HepG2 (cell line): ENCODE data around the gene LRFN2. TPM values are rescaled to one million over a fixed set of nuclear protein-coding genes. Genes with fewer than 3 reads are reported as not detected.

ENCODE experiments used
- ATAC-seq: fragments of 200-7000 bp; cut with Tn5 transposase; 3 replicates; pipeline ENCODE4 v1.9.1; 2020; ENCODE audit warnings: mild to moderate bottlenecking, moderate library complexity
- BruUV-seq: library from RNA; stranded (reverse); fragments of 400-500 nt; replicated peaks from 2 replicates; lab custom pipeline; 2021; lab: Mats Ljungman, UMichigan
- CTCF ChIA-PET: fragments of 300-600 bp; formaldehyde crosslinking; extraction: SDS; loops from one replicate; lab custom pipeline; 2021; ENCODE audit warnings: low total read pairs, inconsistent platforms, low intra/inter-chr PET ratio; lab: Yijun Ruan, JAX
- POLR2A ChIA-PET: fragments of 350-600 bp; sonication (Branson Sonifier 250); formaldehyde crosslinking; loops from one replicate; lab custom pipeline; 2020; ENCODE audit warnings: antibody characterized with exemption, inconsistent platforms; lab: Yijun Ruan, JAX
- DNase-seq: peaks from one replicate; pipeline ENCODE4 v3.0.0-alpha.2; 2015; ENCODE audit warnings: low spot score
- FAIRE-seq: peaks from 3 replicates; lab custom pipeline; 2011; peaks lifted over from hg19 to GRCh38; lab: Jason Lieb, UNC
- H2AFZ ChIP-seq: one replicate; pipeline ENCODE4 v1.6.1; 2011; ENCODE audit warnings: low read length, inconsistent platforms
- H3K27ac ChIP-seq: fragments of 300-600 bp; 3 replicates; pipeline ENCODE4 v1.8.0; 2011; ENCODE audit warnings: mixed run types, mild to moderate bottlenecking, mixed read lengths, low read length, inconsistent platforms; ENCODE audit not compliant: insufficient read depth; ENCODE audit errors: extremely low read length
- H3K27me3 ChIP-seq, 2 experiments: fragments of 200-600 bp in 1 of 2; 2 replicates in 1 of 2; 3 replicates in 1 of 2; pipeline versions ENCODE4 v1.6.0 to v1.8.0; 2011; ENCODE audit warnings: low read length in 2 of 2, mild to moderate bottlenecking in 2 of 2, moderate library complexity in 2 of 2, inconsistent platforms in 1 of 2; ENCODE audit not compliant: insufficient read depth in 2 of 2, control insufficient read depth in 1 of 2
- H3K36me3 ChIP-seq, 2 experiments: fragments of 200-600 bp in 1 of 2; replicated peaks in 1 of 2; 2 replicates in 1 of 2; 3 replicates in 1 of 2; pipeline versions ENCODE4 v1.5.1 to v1.8.0; 2011; ENCODE audit warnings: low read length in 2 of 2, inconsistent platforms in 1 of 2; ENCODE audit not compliant: insufficient read depth in 2 of 2, control insufficient read depth in 1 of 2
- H3K4me1 ChIP-seq: 2 replicates; pipeline ENCODE4 v1.5.1; 2012; ENCODE audit warnings: low read length, inconsistent platforms; ENCODE audit not compliant: insufficient read depth
- H3K4me2 ChIP-seq: 2 replicates; pipeline ENCODE4 v1.6.0; 2011; ENCODE audit warnings: low read depth, low read length, inconsistent platforms
- H3K4me3 ChIP-seq, 3 experiments: fragments of 200-600 bp in 1 of 3; sonication (generic), shearing (Covaris generic) in 1 of 3; replicated peaks in 1 of 3; 2 replicates each; pipeline ENCODE4 v1.5.1; 2011 to 2016; ENCODE audit warnings: low read length in 3 of 3, inconsistent platforms in 2 of 3, low read depth in 2 of 3, mild to moderate bottlenecking in 2 of 3, control low read depth in 1 of 3, mixed read lengths in 1 of 3; ENCODE audit not compliant: insufficient read depth in 1 of 3
- H3K79me2 ChIP-seq: one replicate; pipeline ENCODE4 v1.6.1; 2011; ENCODE audit warnings: low read length, inconsistent platforms; ENCODE audit not compliant: insufficient read depth
- H3K9ac ChIP-seq: 2 replicates; pipeline ENCODE4 v1.6.0; 2011; ENCODE audit warnings: mild to moderate bottlenecking, low read depth, low read length, inconsistent platforms; ENCODE audit not compliant: insufficient read depth
- H3K9me3 ChIP-seq: 2 replicates; pipeline ENCODE4 v1.5.1; 2012; ENCODE audit warnings: mild to moderate bottlenecking, low read length
- H4K20me1 ChIP-seq: 2 replicates; pipeline ENCODE4 v1.6.0; 2011; ENCODE audit warnings: inconsistent platforms, mild to moderate bottlenecking, low read length, moderate library complexity; ENCODE audit not compliant: insufficient read depth
- HOXA3 ChIP-seq: sonication (generic); formaldehyde crosslinking; IDR thresholded peaks from 2 replicates; pipeline ENCODE4 v1.5.0; 2020; ENCODE audit warnings: missing genetic modification reagents
- MTA1 ChIP-seq: sonication (generic); formaldehyde crosslinking; IDR thresholded peaks from 2 replicates; pipeline ENCODE4 v1.4.0; 2020; ENCODE audit warnings: missing genetic modification reagents, mild to moderate bottlenecking, borderline replicate concordance
- PAX8 ChIP-seq: sonication (generic); formaldehyde crosslinking; IDR thresholded peaks from 2 replicates; pipeline ENCODE4 v1.8.0; 2022; ENCODE audit warnings: mild to moderate bottlenecking, missing genetic modification reagents, borderline replicate concordance
- POLR2AphosphoS5 ChIP-seq: IDR thresholded peaks from 2 replicates; pipeline ENCODE4 v1.6.1; 2012; ENCODE audit warnings: low read depth, low read length
- ZNF768 ChIP-seq: sonication (generic); formaldehyde crosslinking; IDR thresholded peaks from 2 replicates; pipeline ENCODE4 v1.4.0; 2020; ENCODE audit warnings: missing genetic modification reagents
- WGBS: methylation state at CpG from one replicate; pipeline ENCODE4 v1.1.6; 2017; ENCODE audit warnings: low lambda C conversion rate; 5-methylcytosine and 5-hydroxymethylcytosine counted together
- in situ Hi-C: cut with HindIII; loops from 2 replicates; pipeline ENCODE4 v1.10.0; 2017; ENCODE audit warnings: low pct_unique_long_range_greater_than_20kb; ENCODE audit not compliant: extremely low pct_ligation_motif_present
- intact Hi-C: fragments of 100-400 bp; cut with micrococcal nuclease; formaldehyde crosslinking; loops from one replicate; pipeline ENCODE4 v1.10.0; 2022; ENCODE audit not compliant: unreplicated experiment
- polyA plus RNA-seq, 8 experiments: library from polyadenylated mRNA; depleted of rRNA in 3 of 8; stranded (reverse) in 7 of 8; unstranded in 1 of 8; fragments of >200 nt; fragmentation: Illumina TruSeq in 4 of 8; extraction: Trizol in 4 of 8; gene quantifications; 2 replicates each; pipeline versions ENCODE4 v1.2.1 to v1.2.3, GENCODE V29; 2011 to 2016; ENCODE audit warnings: low read depth in 4 of 8, missing spikeins in 1 of 8, mixed read lengths in 1 of 8; ENCODE audit not compliant: insufficient read depth in 1 of 8
- total RNA-seq, 5 experiments: library from RNA; depleted of rRNA; stranded (reverse); fragments of >200 nt; fragmentation: Illumina TruSeq; extraction: Trizol; gene quantifications; 2 replicates each; pipeline ENCODE4 v1.2.3, GENCODE V29; 2016; ENCODE audit warnings: low read depth in 1 of 5

LRFN2 gene
- total and polyA plus RNA-seq, 2 of the 13 experiments (the other 11 are each of a cell fraction or from before 2014, with no cell fraction given): not detected

GRCh38 chr6:40352527-40353170 is 234.5 kb downstream of the LRFN2 start:
- no peaks in the 10 kb centered on the region for H3K79me2 ChIP-seq
- no peak for DNase-seq
- intact Hi-C loops (loop anchor here (1.0 kb wide), 1 partner anchor 32 kb away; no protein-coding TSS in a partner anchor), in situ Hi-C loops (no loop called here)
- BruUV-seq: no TSS peak
- H3K36me3 ChIP-seq: no peaks in the 10 kb centered on the region
- no peak for FAIRE-seq
- H3K27ac ChIP-seq: no peak overlapping the region
- H4K20me1 ChIP-seq: no peaks in the 10 kb centered on the region
- no peaks in the 10 kb centered on the region for H3K4me1 ChIP-seq
- no peaks in the 10 kb centered on the region for H3K27me3 ChIP-seq
- POLR2A ChIA-PET: no interaction called here
- no peak for ATAC-seq
- H2AFZ ChIP-seq: no peak overlapping the region
- CTCF ChIA-PET: no interaction called here
- H3K4me3 ChIP-seq: no peak overlapping the region
- no peak overlapping the region for H3K4me2 ChIP-seq
- WGBS: 13% methylated on average over 6 of the region's 6 CpGs
- no peak overlapping the region for H3K9ac ChIP-seq
- TF ChIP-seq PAX8 (no peak), ZNF768 (peak; percentile 51; the same call in 1 of the 2 replicates)
- H3K9me3 ChIP-seq: no peaks in the 10 kb centered on the region

DNA sequence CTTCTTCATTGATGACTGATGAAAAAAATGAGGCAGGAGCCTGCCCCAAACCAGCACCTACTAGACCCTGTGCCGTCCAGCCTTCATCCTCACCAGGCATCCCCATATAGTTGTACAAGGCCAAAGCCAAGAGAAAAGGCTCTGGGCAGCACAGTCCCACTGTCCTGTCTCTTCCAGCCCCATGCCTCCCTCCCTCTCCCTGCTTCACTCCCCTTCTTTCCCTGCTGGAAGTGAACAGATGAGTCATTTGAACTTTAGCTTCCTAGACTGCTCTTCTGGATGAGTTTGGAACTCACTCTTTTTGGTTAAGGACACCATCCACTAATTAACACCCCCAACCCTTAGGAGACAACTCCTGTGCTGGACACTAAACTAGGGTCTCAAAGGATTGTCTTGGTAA is 235.2 kb downstream of the LRFN2 start:
- no peak overlapping the region for H2AFZ ChIP-seq
- no peaks in the 10 kb centered on the region for H3K27me3 ChIP-seq
- intact Hi-C loops: loop anchor here (1.0 kb wide), 1 partner anchor 32 kb away; no protein-coding TSS in a partner anchor
- ATAC-seq: no peak
- no peak for FAIRE-seq
- H3K9me3 ChIP-seq: no peaks in the 10 kb centered on the region
- H3K4me2 ChIP-seq: no peak overlapping the region
- no peaks in the 10 kb centered on the region for H3K4me1 ChIP-seq
- TF ChIP-seq HOXA3: no peak
- TF ChIP-seq POLR2AphosphoS5: no peak
- no peak for TF ChIP-seq MTA1 (CRISPR knock-in tag)
- WGBS: 0% methylated on average over 1 of the region's 1 CpG
- no peaks in the 10 kb centered on the region for H4K20me1 ChIP-seq
- ChIA-PET POLR2A (no interaction called here), CTCF (no interaction called here)
- no peaks in the 10 kb centered on the region for H3K36me3 ChIP-seq
- DNase-seq: no peak
- no peaks in the 10 kb centered on the region for H3K79me2 ChIP-seq
- no TSS peak for BruUV-seq
- no peak overlapping the region for H3K27ac ChIP-seq
- in situ Hi-C loops: no loop called here
- no peak overlapping the region for H3K4me3 ChIP-seq
- no peak overlapping the region for H3K9ac ChIP-seq
